PC-9 (cell line): ENCODE data around the gene PSME4. TPM values are rescaled to one million over a fixed set of nuclear protein-coding genes. Genes with fewer than 3 reads are reported as not detected.

Experiments
- BruUV-seq: library from RNA; stranded (reverse); fragments of 400-500 nt; replicated peaks from 2 replicates; lab custom pipeline; 2021; lab: Mats Ljungman, UMichigan
- CTCF ChIA-PET: fragments of 300-600 bp; sonication (Branson Sonifier 250); formaldehyde crosslinking; loops from one replicate; lab custom pipeline; 2022; ENCODE audit warnings: antibody characterized with exemption; lab: Charles Lee
- POLR2A ChIA-PET: fragments of 300-600 bp; sonication (Branson Sonifier 250); formaldehyde crosslinking; loops from one replicate; lab custom pipeline; 2022; ENCODE audit warnings: antibody characterized with exemption; ENCODE audit not compliant: unreplicated experiment; lab: Charles Lee
- DNase-seq, 2 experiments: peaks; one replicate each; pipeline versions ENCODE4 v3.0.0 to v3.0.0-alpha.2; 2015 to 2022; ENCODE audit warnings: mixed read lengths in 1 of 2
- H2AFZ ChIP-seq: fragments of 200-600 bp; sonication (generic); 2 replicates; pipeline ENCODE4 v1.8.1; 2017; ENCODE audit warnings: antibody characterized with exemption
- H3F3A ChIP-seq: fragments of 200-600 bp; sonication (generic); 2 replicates; pipeline ENCODE4 v1.8.1; 2017; ENCODE audit warnings: antibody characterized with exemption, mild to moderate bottlenecking, low read depth; ENCODE audit not compliant: insufficient read depth
- H3K27ac ChIP-seq: fragments of 200-600 bp; sonication (generic); 2 replicates; pipeline ENCODE4 v1.6.1; 2016; ENCODE audit warnings: mixed run types
- H3K27me3 ChIP-seq: fragments of 200-600 bp; sonication (generic); 2 replicates; pipeline ENCODE4 v1.6.1; 2016; ENCODE audit warnings: low read depth, mixed run types; ENCODE audit not compliant: insufficient read depth
- H3K36me3 ChIP-seq: fragments of 200-600 bp; sonication (generic); 2 replicates; pipeline ENCODE4 v1.6.1; 2016; ENCODE audit warnings: low read depth, mixed run types
- H3K4me1 ChIP-seq: fragments of 200-600 bp; sonication (generic); replicated peaks from 2 replicates; pipeline ENCODE4 v1.6.1; 2016; ENCODE audit warnings: mixed run types; ENCODE audit not compliant: insufficient read depth
- H3K4me2 ChIP-seq: fragments of 200-600 bp; sonication (generic); 2 replicates; pipeline ENCODE4 v1.6.1; 2017; ENCODE audit warnings: mixed run types
- H3K4me3 ChIP-seq: fragments of 200-600 bp; sonication (generic); 2 replicates; pipeline ENCODE4 v1.6.1; 2016; ENCODE audit warnings: mixed run types
- H3K79me2 ChIP-seq: fragments of 200-600 bp; sonication (generic); 2 replicates; pipeline ENCODE4 v1.6.1; 2017; ENCODE audit warnings: low read depth, mixed run types
- H3K9me2 ChIP-seq: fragments of 200-600 bp; sonication (generic); 2 replicates; pipeline ENCODE4 v1.8.1; 2017; ENCODE audit warnings: mild to moderate bottlenecking; ENCODE audit not compliant: insufficient read depth
- H3K9me3 ChIP-seq: fragments of 200-600 bp; sonication (generic); 2 replicates; pipeline ENCODE4 v1.8.1; 2016; ENCODE audit warnings: low read depth; ENCODE audit not compliant: insufficient read depth
- H4K20me1 ChIP-seq: fragments of 200-600 bp; sonication (generic); 2 replicates; pipeline ENCODE4 v1.8.1; 2017; ENCODE audit not compliant: insufficient read depth
- CTCF ChIP-seq: fragments of 200-600 bp; sonication (generic); conservative IDR thresholded peaks from 2 replicates; pipeline ENCODE4 v1.6.1; 2017; ENCODE audit warnings: mixed run types, antibody characterized with exemption, mild to moderate bottlenecking, moderate library complexity
- EZH2 ChIP-seq: fragments of 200-600 bp; sonication (generic); IDR thresholded peaks from 2 replicates; pipeline ENCODE4 v1.8.0; 2017; ENCODE audit warnings: antibody characterized with exemption, low read depth
- intact Hi-C: fragments of 100-400 bp; cut with micrococcal nuclease; formaldehyde crosslinking; loops from one replicate; pipeline ENCODE4 v1.10.0; 2022; ENCODE audit not compliant: unreplicated experiment
- total RNA-seq: library from RNA; stranded (reverse); gene quantifications from 2 replicates; pipeline ENCODE4 v1.2.3, GENCODE V29; 2021

PSME4 gene
- total RNA-seq, 1 experiment from 2014 or later = 99.5 TPM

GRCh38 chr2:53942280-53942679 is 28.5 kb downstream of the PSME4 start:
- no peaks in the 10 kb centered on the region for H3K9me2 ChIP-seq
- no TSS peak for BruUV-seq
- no peak for DNase-seq
- POLR2A ChIA-PET = no interaction called here
- 0 out of 2 replicates have a peak overlapping the region, but pooled peaks have one; percentile 2 for H3K27ac ChIP-seq
- peaks cover 8% of the 10 kb centered on the region; the same call in 1 of the 2 replicates for H4K20me1 ChIP-seq
- no peak overlapping the region for H3K4me2 ChIP-seq
- no peaks in the 10 kb centered on the region for H3K9me3 ChIP-seq
- peaks cover 31% of the 10 kb centered on the region for H3K36me3 ChIP-seq
- no peak overlapping the region for H3K4me3 ChIP-seq
- CTCF ChIA-PET = no interaction called here
- intact Hi-C loops = loop anchor here (5.0 kb wide), 1 partner anchor 760 kb away; no protein-coding TSS in a partner anchor
- H3K4me1 ChIP-seq = no peaks in the 10 kb centered on the region
- no peak for TF ChIP-seq CTCF
- no peak for TF ChIP-seq EZH2
- H3K79me2 ChIP-seq = peaks cover 5% of the 10 kb centered on the region
- peaks cover 8% of the 10 kb centered on the region; the same call in 1 of the 2 replicates for H3F3A ChIP-seq
- no peaks in the 10 kb centered on the region for H3K27me3 ChIP-seq
- H2AFZ ChIP-seq = no peak overlapping the region

GRCh38 chr2:53941749-53942148 is 29.0 kb downstream of the PSME4 start:
- H3K27ac ChIP-seq = 0 out of 2 replicates have a peak overlapping the region, but pooled peaks have one; percentile 2
- POLR2A ChIA-PET = no interaction called here
- H3K9me3 ChIP-seq = no peaks in the 10 kb centered on the region
- H3K4me2 ChIP-seq = no peak overlapping the region
- peaks cover 8% of the 10 kb centered on the region; the same call in 1 of the 2 replicates for H3F3A ChIP-seq
- no peak for TF ChIP-seq EZH2
- TF ChIP-seq CTCF = no peak
- H3K4me3 ChIP-seq = no peak overlapping the region
- no peaks in the 10 kb centered on the region for H3K9me2 ChIP-seq
- peaks cover 8% of the 10 kb centered on the region; the same call in 1 of the 2 replicates for H4K20me1 ChIP-seq
- DNase-seq = no peak
- CTCF ChIA-PET = no interaction called here
- peaks cover 5% of the 10 kb centered on the region for H3K79me2 ChIP-seq
- H3K4me1 ChIP-seq = no peaks in the 10 kb centered on the region
- intact Hi-C loops = loop anchor here (5.0 kb wide), 1 partner anchor 761 kb away; no protein-coding TSS in a partner anchor
- BruUV-seq = no TSS peak
- no peaks in the 10 kb centered on the region for H3K27me3 ChIP-seq
- H2AFZ ChIP-seq = no peak overlapping the region
- peaks cover 36% of the 10 kb centered on the region for H3K36me3 ChIP-seq

GRCh38 chr2:53939656-53940055 is 31.1 kb downstream of the PSME4 start:
- intact Hi-C loops = loop anchor here (5.0 kb wide), 1 partner anchor 763 kb away; no protein-coding TSS in a partner anchor
- POLR2A ChIA-PET = no interaction called here
- H3K36me3 ChIP-seq = peaks cover 47% of the 10 kb centered on the region

More at GRCh38 chr2:53939656-53940055, 31.1 kb downstream of the PSME4 start:
- Histone ChIP-seq H3K4me1 (no peaks in the 10 kb centered on the region), H3K27ac (no peak overlapping the region), H3K27me3 (no peaks in the 10 kb centered on the region), H4K20me1 (peaks cover 8% of the 10 kb centered on the region; the same call in 1 of the 2 replicates), H3K79me2 (no peaks in the 10 kb centered on the region), H3K9me2 (no peaks in the 10 kb centered on the region), H3K4me3 (no peak overlapping the region), H3K4me2 (no peak overlapping the region), H2AFZ (no peak overlapping the region), H3F3A (peaks cover 8% of the 10 kb centered on the region; the same call in 1 of the 2 replicates), H3K9me3 (no peaks in the 10 kb centered on the region)
- TF ChIP-seq EZH2 (no peak), CTCF (no peak)
- BruUV-seq = no TSS peak
- DNase-seq = no peak
- CTCF ChIA-PET = interaction anchor here (0.6 kb wide), 1 partner anchor 734 kb away, joined by 3 read pairs; no protein-coding TSS in a partner anchor
